H7 (cell line): ENCODE data around the gene NR3C1. TPM values are rescaled to one million over a fixed set of nuclear protein-coding genes. Genes with fewer than 3 reads are reported as not detected.

Experiments used
- DNase-seq: peaks from one replicate; pipeline ENCODE4 v3.0.0; 2012
- H3K27me3 ChIP-seq: 2 replicates; pipeline ENCODE4 v1.6.0; 2011; ENCODE audit warnings: mild to moderate bottlenecking, low read length; ENCODE audit not compliant: control insufficient read depth, insufficient read depth
- H3K36me3 ChIP-seq: replicated peaks from 2 replicates; pipeline ENCODE4 v1.5.1; 2011; ENCODE audit warnings: low read length; ENCODE audit not compliant: control insufficient read depth, insufficient read depth
- H3K4me3 ChIP-seq: 2 replicates; pipeline ENCODE4 v1.5.1; 2011; ENCODE audit warnings: low read depth, mild to moderate bottlenecking, control low read depth, low read length, moderate library complexity; ENCODE audit not compliant: insufficient read depth
- total RNA-seq: library from RNA; depleted of rRNA; stranded (reverse); fragments of >200 nt; shearing (Covaris generic); gene quantifications from 2 replicates; pipeline ENCODE4 v1.2.3, GENCODE V29; 2014; rRNA removed

Gene NR3C1
- total RNA-seq, result 19.0 and 21.1 TPM in 2 replicates

GRCh38 chr5:143403593-143404415 lies at the start of gene NR3C1:
TSS of gene NR3C1 (minus strand) at chr5:143403686. CDS start at chr5:143400839, 2,847 bp downstream.
- no peaks in the 10 kb centered on the region for H3K36me3 ChIP-seq
- DNase-seq, result peak; percentile 79

GRCh38 chr5:143449772-143450171 lies 46.3 kb upstream of the NR3C1 start:
- no peak for DNase-seq
- no peak overlapping the region for H3K4me3 ChIP-seq
- H3K36me3 ChIP-seq, result no peaks in the 10 kb centered on the region
- no peaks in the 10 kb centered on the region for H3K27me3 ChIP-seq

More at GRCh38 chr5:143403593-143404415, at the start of gene NR3C1:
- H3K27me3 ChIP-seq, result peaks cover 24% of the 10 kb centered on the region
- peak within 1 kb of the TSS; percentile 80 for H3K4me3 ChIP-seq

DNA sequence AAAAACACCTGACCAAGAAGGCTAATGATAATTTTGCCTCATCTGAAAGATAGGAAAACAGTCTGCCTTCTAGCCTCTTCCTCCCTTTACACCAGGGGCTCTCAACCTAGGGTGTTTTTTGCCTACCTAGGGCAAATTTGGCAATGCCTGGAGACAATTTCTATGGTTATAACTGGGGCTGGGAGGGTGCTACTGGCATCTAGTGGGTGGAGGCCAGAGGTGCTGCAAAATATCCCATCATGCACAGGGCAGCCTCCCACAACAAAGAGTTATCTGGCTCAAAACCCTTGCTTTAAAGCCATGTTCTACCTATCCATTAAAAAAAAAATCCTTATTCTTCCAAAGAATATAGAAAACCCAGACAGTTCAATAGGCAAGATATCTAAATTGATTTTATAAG lies 45.0 kb upstream of the NR3C1 start:
- no peaks in the 10 kb centered on the region for H3K27me3 ChIP-seq
- DNase-seq, result no peak
- no peak overlapping the region for H3K4me3 ChIP-seq

GRCh38 chr5:143447983-143448382 lies 44.5 kb upstream of the NR3C1 start:
- no peak overlapping the region for H3K4me3 ChIP-seq
- no peaks in the 10 kb centered on the region for H3K27me3 ChIP-seq
- DNase-seq, result no peak
- no peaks in the 10 kb centered on the region for H3K36me3 ChIP-seq

More for the DNA sequence above, 45.0 kb upstream of the NR3C1 start:
- H3K36me3 ChIP-seq, result no peaks in the 10 kb centered on the region

- Histone ChIP-seq H3K27me3 (no peaks in the 10 kb centered on the region), H3K36me3 (no peaks in the 10 kb centered on the region), H3K4me3 (no peak overlapping the region)
- no peak for DNase-seq
Measured at GRCh38 chr5:143446535-143447226, 43.2 kb upstream of the NR3C1 start.

DNA sequence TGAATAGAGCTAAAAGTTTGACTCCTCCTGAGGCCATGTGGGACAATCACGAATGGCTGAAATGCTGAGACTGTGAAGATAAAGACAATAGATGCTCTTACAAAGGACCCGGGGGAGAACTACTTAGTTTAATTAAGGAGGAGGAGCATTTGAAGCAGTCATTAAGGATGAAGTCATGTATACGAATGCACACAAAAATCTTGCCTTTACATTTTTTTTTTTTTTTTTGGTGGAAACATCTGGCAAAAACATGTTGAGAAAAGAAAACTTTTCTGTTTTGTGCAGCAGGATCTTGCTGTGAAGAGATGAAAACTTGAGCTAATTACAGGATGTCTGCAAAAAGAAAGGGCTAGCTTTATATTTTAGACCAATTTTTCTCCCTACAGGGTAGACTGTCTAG lies 42.3 kb upstream of the NR3C1 start:
- Histone ChIP-seq H3K27me3 (no peaks in the 10 kb centered on the region), H3K4me3 (no peak overlapping the region), H3K36me3 (no peaks in the 10 kb centered on the region)
- DNase-seq, result no peak

GRCh38 chr5:143443330-143443729 lies 39.8 kb upstream of the NR3C1 start:
- no peaks in the 10 kb centered on the region for H3K27me3 ChIP-seq
- no peak for DNase-seq
- no peaks in the 10 kb centered on the region for H3K36me3 ChIP-seq
- no peak overlapping the region for H3K4me3 ChIP-seq

DNA sequence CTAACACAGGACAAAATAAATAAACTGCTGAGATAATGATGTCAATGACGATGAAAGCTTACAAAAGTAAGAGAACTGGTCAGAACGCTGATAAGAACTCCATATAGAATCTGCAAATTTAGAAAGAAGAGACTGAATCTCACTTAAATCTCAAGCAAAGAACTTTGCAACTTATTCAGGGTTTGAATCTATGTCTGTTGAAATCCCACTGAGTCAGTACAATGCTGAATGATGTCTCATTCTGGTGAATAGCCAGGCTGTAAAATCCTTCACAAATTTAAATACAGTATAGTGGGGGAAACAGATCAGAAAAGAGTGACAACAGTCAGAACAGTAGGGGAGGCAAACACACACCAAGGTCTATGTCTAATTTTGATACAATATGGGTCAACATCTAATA lies 38.9 kb upstream of the NR3C1 start:
- H3K4me3 ChIP-seq, result no peak overlapping the region
- no peaks in the 10 kb centered on the region for H3K27me3 ChIP-seq
- no peaks in the 10 kb centered on the region for H3K36me3 ChIP-seq
- DNase-seq, result no peak

- no peak overlapping the region for H3K4me3 ChIP-seq
- no peaks in the 10 kb centered on the region for H3K27me3 ChIP-seq
- no peaks in the 10 kb centered on the region for H3K36me3 ChIP-seq
- no peak for DNase-seq
Measured at GRCh38 chr5:143440448-143441115, 37.1 kb upstream of the NR3C1 start.

DNA sequence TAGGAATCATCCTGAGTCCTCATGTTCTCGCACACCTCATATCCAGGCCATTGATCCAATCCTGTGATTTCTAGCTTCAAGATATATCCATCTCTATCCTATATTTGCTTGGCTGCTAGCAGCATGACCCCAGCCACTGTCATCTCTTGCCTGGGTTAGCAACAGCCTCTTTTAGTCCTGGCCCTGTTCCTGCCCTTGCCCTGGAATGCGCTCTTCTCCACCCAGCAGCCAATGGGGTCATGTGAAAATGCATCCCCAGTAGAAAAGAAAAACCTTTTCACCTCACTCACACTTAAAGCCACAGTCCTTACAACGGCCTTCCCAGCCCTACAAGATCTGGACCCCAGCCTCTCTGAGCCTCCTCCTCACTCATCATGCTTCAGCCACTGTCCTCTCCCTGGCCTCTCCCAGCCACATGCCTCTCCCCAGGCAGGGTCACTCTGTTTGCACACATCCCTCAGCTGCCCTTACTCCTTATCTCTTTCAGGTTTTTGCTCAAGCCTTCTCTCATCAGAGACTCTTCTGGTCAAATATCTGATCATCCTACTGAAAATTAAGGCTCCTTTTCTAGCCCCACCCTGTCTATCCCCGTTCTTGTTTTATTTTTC lies 34.3 kb upstream of the NR3C1 start:
- no peak for DNase-seq
- Histone ChIP-seq H3K36me3 (no peaks in the 10 kb centered on the region), H3K27me3 (no peaks in the 10 kb centered on the region), H3K4me3 (no peak overlapping the region)

GRCh38 chr5:143436871-143437270 lies 33.4 kb upstream of the NR3C1 start:
- no peak for DNase-seq
- Histone ChIP-seq H3K4me3 (no peak overlapping the region), H3K27me3 (no peaks in the 10 kb centered on the region), H3K36me3 (no peaks in the 10 kb centered on the region)

DNA sequence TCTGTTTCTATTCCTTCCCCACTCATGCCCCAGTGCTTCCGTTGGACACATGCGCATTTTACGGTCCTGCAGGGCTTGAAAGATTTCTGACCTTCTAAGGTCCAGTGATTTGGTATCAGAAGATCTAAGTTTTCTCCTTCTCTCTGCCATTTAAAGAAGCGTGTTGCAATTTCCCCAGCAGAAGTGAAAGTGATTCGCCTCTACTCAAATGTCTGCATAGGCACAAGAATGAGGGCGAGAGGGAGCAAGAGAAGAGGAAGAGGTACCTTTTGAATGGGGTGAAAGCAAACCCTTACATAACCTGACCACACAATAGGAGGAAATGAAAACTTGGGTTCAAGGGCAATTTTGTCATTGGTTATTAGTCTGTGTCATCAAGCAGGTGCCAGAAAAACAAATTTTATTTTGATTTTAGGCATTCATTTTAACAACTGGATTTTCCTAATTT lies 31.7 kb upstream of the NR3C1 start:
- no peak for DNase-seq
- H3K27me3 ChIP-seq, result no peaks in the 10 kb centered on the region
- H3K36me3 ChIP-seq, result no peaks in the 10 kb centered on the region
- no peak overlapping the region for H3K4me3 ChIP-seq

DNA sequence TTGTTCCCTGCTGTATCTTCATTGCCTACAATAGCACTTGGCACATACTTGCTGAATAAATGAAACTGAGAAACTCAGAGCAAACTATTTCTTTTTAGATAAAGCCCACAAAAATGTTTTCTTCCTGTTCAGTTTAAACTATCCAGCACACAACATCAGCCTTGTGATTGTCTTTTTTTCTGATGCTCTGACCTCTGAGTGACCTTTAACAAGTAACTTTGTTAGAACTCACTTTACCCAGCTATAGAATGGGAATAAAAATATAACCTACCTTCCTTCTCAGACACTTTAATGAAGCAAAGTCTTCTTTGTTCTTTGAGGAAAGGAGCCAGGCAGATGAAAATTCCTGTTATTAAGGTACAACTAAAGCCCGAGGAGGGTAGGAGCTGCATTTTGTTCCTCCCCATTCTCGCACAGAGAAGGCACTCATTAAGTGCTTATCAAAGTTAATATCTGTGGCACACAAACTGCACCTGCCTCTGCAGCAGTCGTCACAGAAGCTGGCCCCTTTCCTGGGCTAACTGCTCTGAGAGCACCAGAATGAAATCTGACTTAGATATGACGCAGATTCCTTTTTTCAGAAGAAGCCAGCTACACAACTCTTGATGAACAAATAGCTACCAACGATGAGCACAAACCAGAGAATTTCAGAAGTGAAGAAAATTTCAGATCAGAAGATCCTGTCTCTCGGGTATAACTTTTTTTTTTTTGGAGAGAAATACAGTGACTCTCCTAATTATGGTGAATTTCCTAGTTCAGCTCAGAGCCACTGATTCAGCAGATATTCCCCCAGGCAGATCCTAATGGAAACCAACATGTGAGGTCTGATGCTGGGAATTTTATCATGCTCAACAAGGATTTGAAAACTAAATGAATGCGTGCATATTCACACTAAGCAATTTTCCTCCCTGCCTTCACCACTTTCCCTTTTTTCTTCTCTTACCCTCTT lies 31.0 kb upstream of the NR3C1 start:
- no peak overlapping the region for H3K4me3 ChIP-seq
- no peak for DNase-seq
- H3K36me3 ChIP-seq, result no peaks in the 10 kb centered on the region
- no peaks in the 10 kb centered on the region for H3K27me3 ChIP-seq
